Sigmoid colon (tissue), 3 donors: ENCODE data around the gene SLC12A8.

Experiments used
- POLR2A ChIP-seq, 2 donors: fragments of 450-650 bp; IDR thresholded peaks; one replicate each; pipeline ENCODE4 v1.6.1; 2016; ENCODE audit warnings: antibody characterized with exemption in 2 of 2, mild to moderate bottlenecking in 2 of 2, moderate library complexity in 2 of 2
- TF ChIP-seq, protein P1 (sequence below), 4 experiments: fragments of 450-650 bp in 3 of 4; fragments of 200-600 bp in 1 of 4; IDR thresholded peaks; one replicate each; pipeline ENCODE4 v1.5.1; 2016 to 2019; ENCODE audit warnings: antibody characterized with exemption in 4 of 4, mild to moderate bottlenecking in 3 of 4, moderate library complexity in 2 of 4

DNA sequence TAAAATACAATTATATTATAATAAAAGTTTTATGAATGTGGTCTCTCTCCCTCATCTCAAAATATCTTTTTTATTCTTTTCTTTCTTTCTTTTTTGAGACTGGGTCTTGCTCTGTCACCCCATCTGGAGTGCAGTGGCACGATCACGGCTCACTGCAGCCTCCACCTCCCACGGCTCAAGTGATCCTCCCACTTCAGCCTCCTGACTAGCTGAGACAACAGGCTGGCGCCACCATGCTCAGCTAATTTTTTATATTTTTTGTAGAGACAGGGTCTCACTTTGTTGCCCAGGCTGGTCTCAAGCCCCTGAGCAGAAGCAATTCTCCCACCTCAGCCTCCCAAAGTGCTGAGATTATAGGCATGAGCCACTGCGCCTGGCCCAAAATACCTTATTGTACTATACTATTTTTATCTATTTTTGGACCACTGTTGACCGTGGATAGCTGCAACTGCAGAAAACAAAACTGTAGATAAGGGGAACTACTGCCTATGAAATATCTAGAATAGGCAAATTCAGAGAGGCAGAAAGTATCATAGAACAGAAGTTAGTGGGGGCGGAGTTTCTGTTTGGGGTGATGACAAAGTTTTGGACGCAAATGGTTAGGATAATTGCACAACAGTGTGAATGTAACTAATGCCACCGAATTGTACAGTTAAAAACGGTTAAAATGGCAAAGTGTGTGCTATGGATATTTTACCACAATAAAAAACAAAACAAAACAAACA lies 66.6 kb downstream of the SLC12A8 start:
- TF ChIP-seq, protein P1, sequence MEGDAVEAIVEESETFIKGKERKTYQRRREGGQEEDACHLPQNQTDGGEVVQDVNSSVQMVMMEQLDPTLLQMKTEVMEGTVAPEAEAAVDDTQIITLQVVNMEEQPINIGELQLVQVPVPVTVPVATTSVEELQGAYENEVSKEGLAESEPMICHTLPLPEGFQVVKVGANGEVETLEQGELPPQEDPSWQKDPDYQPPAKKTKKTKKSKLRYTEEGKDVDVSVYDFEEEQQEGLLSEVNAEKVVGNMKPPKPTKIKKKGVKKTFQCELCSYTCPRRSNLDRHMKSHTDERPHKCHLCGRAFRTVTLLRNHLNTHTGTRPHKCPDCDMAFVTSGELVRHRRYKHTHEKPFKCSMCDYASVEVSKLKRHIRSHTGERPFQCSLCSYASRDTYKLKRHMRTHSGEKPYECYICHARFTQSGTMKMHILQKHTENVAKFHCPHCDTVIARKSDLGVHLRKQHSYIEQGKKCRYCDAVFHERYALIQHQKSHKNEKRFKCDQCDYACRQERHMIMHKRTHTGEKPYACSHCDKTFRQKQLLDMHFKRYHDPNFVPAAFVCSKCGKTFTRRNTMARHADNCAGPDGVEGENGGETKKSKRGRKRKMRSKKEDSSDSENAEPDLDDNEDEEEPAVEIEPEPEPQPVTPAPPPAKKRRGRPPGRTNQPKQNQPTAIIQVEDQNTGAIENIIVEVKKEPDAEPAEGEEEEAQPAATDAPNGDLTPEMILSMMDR (IDR thresholded peaks at IDR 0.05): no peak
- TF ChIP-seq POLR2A (IDR thresholded peaks at IDR 0.05): no peak
